AG04449 (cell line): ENCODE results near the gene GNB1.
A peak's percentile ranks its signal among the peaks of the same experiment; 100 is the strongest.

Experiments
- CTCF ChIA-PET: fragments of 350-600 bp; formaldehyde crosslinking; extraction: SDS; loops from one replicate; lab custom pipeline; 2021; ENCODE audit warnings: antibody characterized with exemption; lab: Yijun Ruan, JAX
- POLR2A ChIA-PET: fragments of 400-600, 350-600 bp; formaldehyde crosslinking; extraction: SDS; loops from one replicate; lab custom pipeline; 2020; ENCODE audit warnings: antibody characterized with exemption, inconsistent platforms; lab: Yijun Ruan, JAX
- DNase-seq: peaks from one replicate; pipeline ENCODE4 v3.0.0-alpha.2; 2010; ENCODE audit warnings: low read depth, low spot score
- H3K4me3 ChIP-seq: 2 replicates; pipeline ENCODE4 v1.5.1; 2011; ENCODE audit warnings: low read depth, mild to moderate bottlenecking, control low read depth, low read length
- CTCF ChIP-seq: IDR thresholded peaks from one replicate; pipeline ENCODE4 v1.5.1; 2011; ENCODE audit warnings: mild to moderate bottlenecking, moderate library complexity, low read length, control low read depth, inconsistent platforms; ENCODE audit not compliant: insufficient read depth; ENCODE audit errors: missing control alignments

GNB1 gene

GRCh38 chr1:1901641-1902294 lies 10.9 kb upstream of the GNB1 start:
- H3K4me3 ChIP-seq, result no peak overlapping the region
- ChIA-PET POLR2A (no interaction called here), CTCF (interaction anchor here (0.9 to 1.3 kb wide), 4 partner anchors 10 to 143 kb away, joined by 3 read pairs; no protein-coding TSS in a partner anchor)
- DNase-seq, result no peak
- no peak for TF ChIP-seq CTCF

GRCh38 chr1:1900883-1901640 lies 10.2 kb upstream of the GNB1 start:
- no peak overlapping the region for H3K4me3 ChIP-seq
- DNase-seq, result no peak
- POLR2A ChIA-PET, result no interaction called here
- no peak for TF ChIP-seq CTCF
- CTCF ChIA-PET, result interaction anchor here (0.6 to 6.7 kb wide), 6 partner anchors 7 to 245 kb away, joined by 3 to 75 read pairs (median 3); no protein-coding TSS in a partner anchor

GRCh38 chr1:1899967-1900327 lies 9.1 kb upstream of the GNB1 start:
- TF ChIP-seq CTCF, result no peak
- CTCF ChIA-PET, result interaction anchor here (6.7 kb wide), 1 partner anchor 8 kb away, joined by 75 read pairs; no protein-coding TSS in a partner anchor
- no peak overlapping the region for H3K4me3 ChIP-seq
- no peak for DNase-seq
- POLR2A ChIA-PET, result no interaction called here

GRCh38 chr1:1899266-1899966 lies 8.5 kb upstream of the GNB1 start:
- no peak overlapping the region for H3K4me3 ChIP-seq
- DNase-seq, result no peak
- POLR2A ChIA-PET, result no interaction called here
- TF ChIP-seq CTCF, result peak; percentile 5
- CTCF ChIA-PET, result interaction anchor here (6.7 kb wide), 1 partner anchor 8 kb away, joined by 75 read pairs; no protein-coding TSS in a partner anchor

GRCh38 chr1:1898246-1898933 lies 7.5 kb upstream of the GNB1 start:
- no peak for DNase-seq
- ChIA-PET POLR2A (no interaction called here), CTCF (interaction anchor here (1.3 to 6.7 kb wide), 2 partner anchors 9 to 77 kb away, joined by 3 to 75 read pairs; no protein-coding TSS in a partner anchor)

More at GRCh38 chr1:1898246-1898933, 7.5 kb upstream of the GNB1 start:
- TF ChIP-seq CTCF, result no peak
- H3K4me3 ChIP-seq, result no peak overlapping the region
